Measurements from ENCODE around the gene CDKN2B. TPM values are rescaled to one million over a fixed set of nuclear protein-coding genes. Genes with fewer than 3 reads are reported as not detected.

Gene CDKN2B
- polyA plus RNA-seq, 1 experiment: 10.2 TPM

DNA sequence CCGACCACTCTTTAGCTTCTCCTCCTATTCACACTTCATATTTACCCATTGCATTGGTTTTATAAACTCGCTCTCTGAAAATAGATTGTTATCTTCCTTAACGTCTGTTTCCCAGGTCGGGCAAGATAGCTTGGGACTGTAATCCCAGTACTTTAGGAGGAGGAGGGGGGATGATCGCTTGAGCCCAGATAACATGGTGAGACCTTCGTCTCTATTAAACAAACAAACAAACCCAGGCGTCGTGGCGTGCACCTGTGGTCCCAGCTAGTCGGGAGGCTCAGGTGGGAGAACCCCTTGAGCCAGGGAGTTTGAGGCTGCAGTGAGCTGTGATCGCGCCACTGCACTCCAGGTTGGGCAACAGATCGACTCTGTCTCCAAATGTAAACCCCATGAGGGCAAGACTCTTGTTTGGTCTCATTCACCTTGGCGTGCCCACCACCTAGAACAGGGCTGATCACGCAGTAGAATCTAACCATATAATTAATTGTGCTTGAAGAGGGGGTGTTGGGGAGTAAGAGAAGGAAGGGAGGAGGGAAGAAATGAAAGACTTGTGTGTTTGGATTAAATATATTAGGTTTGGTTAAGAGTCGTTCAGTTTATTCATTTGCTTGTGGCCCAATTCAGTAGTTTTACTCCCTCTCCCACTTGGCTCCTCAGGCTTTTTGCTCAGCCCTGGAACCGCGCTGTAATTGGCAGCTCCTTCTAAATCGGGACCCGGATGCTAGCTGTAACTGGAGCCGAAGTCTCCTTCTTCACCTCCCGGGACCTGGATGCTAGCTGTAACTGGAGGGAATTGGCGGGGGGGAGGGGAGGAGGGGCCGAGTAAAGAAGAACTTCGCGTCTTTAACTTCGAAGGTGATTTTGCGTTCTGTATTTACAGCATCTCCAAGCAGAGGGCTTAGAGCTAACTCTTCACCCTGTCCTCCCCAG, 39.8 kb downstream of the CDKN2B start:
- Histone ChIP-seq H3K9me3 (ENCODE audit: control insufficient read depth, insufficient read depth, low read length) (peaks cover 24% of the 10 kb centered on the region), H3K27ac (ENCODE audit: low read depth, low read length) (no peak overlapping the region), H3K4me3 (ENCODE audit: low read depth, low read length) (no peak overlapping the region), H3K27me3 (ENCODE audit: control insufficient read depth, insufficient read depth, low read length) (peaks cover 64% of the 10 kb centered on the region)
- ChIA-PET CTCF (interaction anchor here (0.6 to 3.6 kb wide), 9 partner anchors 24 to 577 kb away, joined by 3 to 29 read pairs (median 4); partner anchors contain the start of genes CDKN2A, CDKN2B and CDKN2B-AS1), POLR2A (interaction anchor here (1.8 kb wide), 1 partner anchor 39 kb away, joined by 6 read pairs; the partner anchor contains the start of gene CDKN2B)
- no peak for TF ChIP-seq CTCF (IDR thresholded peaks at IDR 0.05; ENCODE audit: low read depth, low read length)
- DNase-seq (ENCODE audit: low read depth, low spot score): no peak

DNA sequence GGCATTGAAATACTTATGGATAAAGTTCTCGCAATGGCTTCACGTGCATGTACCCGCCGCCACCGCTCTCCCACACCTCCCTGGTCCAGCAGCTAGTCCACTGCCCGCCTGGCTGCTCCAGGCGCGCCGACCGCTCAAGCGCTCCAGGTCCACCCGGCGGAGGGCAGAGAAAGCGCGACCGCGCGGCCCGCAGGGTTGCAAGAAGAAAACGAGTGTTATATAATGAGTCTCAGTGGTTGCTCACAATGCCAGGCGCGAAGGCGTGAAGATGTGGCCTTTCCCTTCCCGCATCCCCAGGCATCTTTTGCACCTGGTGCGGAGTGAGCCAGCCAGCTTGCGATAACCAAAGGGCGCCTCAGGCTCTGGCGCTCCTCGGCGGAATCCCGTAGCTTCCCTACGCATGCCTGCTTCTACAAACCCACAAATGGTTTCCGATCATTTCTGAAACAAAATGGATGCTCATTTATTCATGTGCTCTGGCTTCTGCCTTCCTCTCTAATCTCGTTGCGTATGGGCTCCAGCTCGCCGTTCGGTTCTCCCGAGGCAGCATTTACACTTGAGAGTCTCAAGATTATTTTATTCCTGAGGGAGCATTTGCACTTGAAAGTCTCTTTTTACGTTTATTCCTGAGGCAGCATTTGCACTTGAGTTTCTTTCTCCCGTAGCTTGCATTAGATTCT, 40.6 kb downstream of the CDKN2B start:
- Histone ChIP-seq H3K9me3 (ENCODE audit: control insufficient read depth, insufficient read depth, low read length) (peaks cover 24% of the 10 kb centered on the region), H3K27me3 (ENCODE audit: control insufficient read depth, insufficient read depth, low read length) (peaks cover 57% of the 10 kb centered on the region), H3K4me3 (ENCODE audit: low read depth, low read length) (0 out of 2 replicates have a peak overlapping the region, but pooled peaks have one; percentile 25), H3K27ac (ENCODE audit: low read depth, low read length) (no peak overlapping the region)
- POLR2A ChIA-PET: interaction anchor here (1.8 kb wide), 1 partner anchor 40 kb away, joined by 6 read pairs; the partner anchor contains the start of gene CDKN2B
- no peak for DNase-seq (ENCODE audit: low read depth, low spot score)
- no peak for TF ChIP-seq CTCF (IDR thresholded peaks at IDR 0.05; ENCODE audit: low read depth, low read length)
- CTCF ChIA-PET: interaction anchor here (0.8 to 3.6 kb wide), 6 partner anchors 24 to 339 kb away, joined by 3 to 29 read pairs (median 8); partner anchors contain the start of gene CDKN2B

GRCh38 chr9:21967702-21968101, 41.4 kb downstream of the CDKN2B start:
- H3K9me3 ChIP-seq (ENCODE audit: control insufficient read depth, insufficient read depth, low read length): peaks cover 24% of the 10 kb centered on the region
- POLR2A ChIA-PET: interaction anchor here (1.8 kb wide), 1 partner anchor 41 kb away, joined by 6 read pairs; the partner anchor contains the start of gene CDKN2B
- H3K27ac ChIP-seq (ENCODE audit: low read depth, low read length): no peak overlapping the region
- H3K27me3 ChIP-seq (ENCODE audit: control insufficient read depth, insufficient read depth, low read length): peaks cover 52% of the 10 kb centered on the region
- CTCF ChIA-PET: interaction anchor here (0.6 to 3.6 kb wide), 7 partner anchors 25 to 487 kb away, joined by 3 to 29 read pairs (median 6); partner anchors contain the start of gene CDKN2B
- TF ChIP-seq CTCF (IDR thresholded peaks at IDR 0.05; ENCODE audit: low read depth, low read length): no peak
- DNase-seq (ENCODE audit: low read depth, low spot score): no peak
- no peak overlapping the region for H3K4me3 ChIP-seq (ENCODE audit: low read depth, low read length)

DNA sequence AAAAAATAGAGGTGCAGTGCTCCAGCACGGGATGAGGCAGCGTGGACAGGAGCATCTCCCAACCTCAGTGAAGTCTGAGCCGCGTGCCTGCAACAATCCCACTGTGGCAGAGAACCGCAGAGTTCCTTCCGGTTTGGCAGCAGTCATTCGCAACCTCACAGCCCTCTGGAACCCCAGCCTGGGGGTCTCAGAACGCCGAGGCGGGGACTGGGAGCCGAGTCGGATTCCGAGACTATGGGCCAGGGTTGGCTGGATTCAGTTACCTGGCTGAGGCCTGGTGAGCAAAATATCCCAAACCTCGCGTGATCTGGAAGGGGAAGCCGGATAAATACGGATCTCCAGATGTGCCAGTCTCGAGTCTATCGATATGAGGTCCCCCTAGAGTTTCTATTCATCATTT, 41.9 kb downstream of the CDKN2B start:
- POLR2A ChIA-PET: no interaction called here
- TF ChIP-seq CTCF (IDR thresholded peaks at IDR 0.05; ENCODE audit: low read depth, low read length): no peak
- Histone ChIP-seq H3K9me3 (ENCODE audit: control insufficient read depth, insufficient read depth, low read length) (peaks cover 24% of the 10 kb centered on the region), H3K27me3 (ENCODE audit: control insufficient read depth, insufficient read depth, low read length) (peaks cover 50% of the 10 kb centered on the region), H3K27ac (ENCODE audit: low read depth, low read length) (no peak overlapping the region), H3K4me3 (ENCODE audit: low read depth, low read length) (no peak overlapping the region)
- DNase-seq (ENCODE audit: low read depth, low spot score): no peak
- CTCF ChIA-PET: interaction anchor here (2.2 to 3.6 kb wide), 3 partner anchors 41 to 277 kb away, joined by 11 to 29 read pairs (median 16); partner anchors contain the start of gene CDKN2B

Measured in AG04450 (cell line).